Neural cell (in vitro differentiated cells): ENCODE data around the gene SHC1. TPM values are rescaled to one million over a fixed set of nuclear protein-coding genes. Genes with fewer than 3 reads are reported as not detected.
"Not testable (repeated sequence)": the region's sequence is repeated elsewhere in the genome, so short reads cannot be mapped to it uniquely, and the experiment has no call there.

ENCODE experiments used
- H2AFZ ChIP-seq: fragments of 200-600, 300-800 bp; sonication (generic), shearing (Covaris generic); 2 replicates; pipeline ENCODE4 v1.6.0; 2014; ENCODE audit warnings: low read depth, mild to moderate bottlenecking, antibody characterized with exemption, low read length, moderate library complexity
- H3F3A ChIP-seq: fragments of 200-600 bp; shearing (Covaris generic); 2 replicates; pipeline ENCODE4 v1.6.1; 2016; ENCODE audit warnings: mild to moderate bottlenecking, moderate library complexity, mixed read lengths, antibody characterized with exemption, low read length; ENCODE audit not compliant: insufficient read depth, poor library complexity, severe bottlenecking
- H3K27ac ChIP-seq: fragments of 200-600, 300-800 bp; sonication (generic), shearing (Covaris generic); 2 replicates; pipeline ENCODE4 v1.5.1; 2014; ENCODE audit warnings: mild to moderate bottlenecking, low read length, moderate library complexity
- H3K27me3 ChIP-seq: fragments of 300-800, 200-600 bp; sonication (generic), shearing (Covaris generic); 2 replicates; pipeline ENCODE4 v1.6.0; 2014; ENCODE audit warnings: mild to moderate bottlenecking, low read depth, low read length, moderate library complexity; ENCODE audit not compliant: insufficient read depth
- H3K36me3 ChIP-seq: fragments of 300-800, 200-600 bp; sonication (generic), shearing (Covaris generic); 2 replicates; pipeline ENCODE4 v1.5.1; 2014; ENCODE audit warnings: mild to moderate bottlenecking, antibody characterized with exemption, low read length, moderate library complexity; ENCODE audit not compliant: insufficient read depth
- H3K4me2 ChIP-seq: fragments of 300-800, 200-600 bp; sonication (generic), shearing (Covaris generic); 2 replicates; pipeline ENCODE4 v1.6.0; 2014; ENCODE audit warnings: mild to moderate bottlenecking, low read length
- H3K4me3 ChIP-seq: fragments of 300-800, 200-600 bp; sonication (generic), shearing (Covaris generic); 2 replicates; pipeline ENCODE4 v1.5.1; 2014; ENCODE audit warnings: mild to moderate bottlenecking, low read length, moderate library complexity
- H3K79me2 ChIP-seq: fragments of 200-600 bp; shearing (Covaris generic); replicated peaks from 2 replicates; pipeline ENCODE4 v1.6.0; 2014; ENCODE audit warnings: mild to moderate bottlenecking, low read length, moderate library complexity; ENCODE audit not compliant: insufficient read depth
- H3K9ac ChIP-seq: fragments of 300-800, 200-600 bp; sonication (generic), shearing (Covaris generic); 2 replicates; pipeline ENCODE4 v1.6.1; 2016; ENCODE audit warnings: mild to moderate bottlenecking, low read length, mixed read lengths
- H3K9me2 ChIP-seq: fragments of 200-600 bp; shearing (Covaris generic); 2 replicates; pipeline ENCODE4 v1.6.1; 2016; ENCODE audit warnings: mild to moderate bottlenecking, low read length, mixed read lengths; ENCODE audit not compliant: insufficient read depth
- H3K9me3 ChIP-seq: fragments of 200-600, 300-800 bp; sonication (generic), shearing (Covaris generic); 2 replicates; pipeline ENCODE4 v1.6.1; 2016; ENCODE audit warnings: mild to moderate bottlenecking, mixed run types, low read length, moderate library complexity, mixed read lengths
- H4K20me1 ChIP-seq: fragments of 200-600 bp; shearing (Covaris generic); 2 replicates; pipeline ENCODE4 v1.6.1; 2016; ENCODE audit warnings: mild to moderate bottlenecking, mixed run types; ENCODE audit not compliant: insufficient read depth
- CTCF ChIP-seq: fragments of 450-650 bp; IDR thresholded peaks from 2 replicates; pipeline ENCODE4 v1.5.1; 2014; ENCODE audit warnings: antibody characterized with exemption, mild to moderate bottlenecking, moderate library complexity; ENCODE audit not compliant: poor library complexity, severe bottlenecking
- EP300 ChIP-seq: fragments of 450-650 bp; conservative IDR thresholded peaks from 2 replicates; pipeline ENCODE4 v1.6.1; 2014; ENCODE audit warnings: antibody characterized with exemption, mild to moderate bottlenecking, moderate library complexity; ENCODE audit not compliant: poor library complexity, severe bottlenecking
- EZH2 ChIP-seq: fragments of 200-600, 300-800 bp; shearing (Covaris generic), sonication (generic); IDR thresholded peaks from 2 replicates; pipeline ENCODE4 v1.6.1; 2014; ENCODE audit warnings: antibody characterized with exemption, low read length, borderline replicate concordance, mild to moderate bottlenecking; ENCODE audit not compliant: insufficient read depth, poor library complexity, severe bottlenecking
- MXI1 ChIP-seq: fragments of 450-650 bp; conservative IDR thresholded peaks from 2 replicates; pipeline ENCODE4 v1.6.1; 2014; ENCODE audit warnings: antibody characterized with exemption, mild to moderate bottlenecking; ENCODE audit not compliant: poor library complexity, severe bottlenecking
- POLR2AphosphoS5 ChIP-seq: IDR thresholded peaks from 2 replicates; pipeline ENCODE4 v1.6.1; 2012
- RAD21 ChIP-seq: fragments of 450-650 bp; conservative IDR thresholded peaks from 2 replicates; pipeline ENCODE4 v1.6.1; 2014; ENCODE audit warnings: antibody characterized with exemption, mild to moderate bottlenecking, moderate library complexity
- REST ChIP-seq: IDR thresholded peaks from 2 replicates; pipeline ENCODE4 v1.6.1; 2012; ENCODE audit warnings: borderline replicate concordance
- SMC3 ChIP-seq: fragments of 450-650 bp; conservative IDR thresholded peaks from 2 replicates; pipeline ENCODE4 v1.6.1; 2014; ENCODE audit warnings: antibody characterized with exemption, mild to moderate bottlenecking, moderate library complexity; ENCODE audit not compliant: poor library complexity
- TAF1 ChIP-seq: IDR thresholded peaks from 2 replicates; pipeline ENCODE4 v1.6.1; 2012; ENCODE audit warnings: low read depth
- polyA plus RNA-seq: library from polyadenylated mRNA; depleted of rRNA; stranded (reverse); fragments of >200 nt; gene quantifications from 2 replicates; pipeline ENCODE4 v1.2.3, GENCODE V29; 2014

SHC1 gene
- polyA plus RNA-seq, 1 donor from 2014 or later: 9.5 TPM

- no peak overlapping the region for H2AFZ ChIP-seq
- H3K9me2 ChIP-seq: no peaks in the 10 kb centered on the region
- no peaks in the 10 kb centered on the region for H4K20me1 ChIP-seq
- no peak overlapping the region for H3K4me3 ChIP-seq
- no peak for TF ChIP-seq MXI1
- no peak for TF ChIP-seq REST
- no peak for TF ChIP-seq RAD21
- H3K27me3 ChIP-seq: no peaks in the 10 kb centered on the region
- H3K4me2 ChIP-seq: no peak overlapping the region
- no peak overlapping the region for H3K9ac ChIP-seq
- peaks cover 17% of the 10 kb centered on the region for H3K79me2 ChIP-seq
- no peaks in the 10 kb centered on the region for H3K36me3 ChIP-seq
- H3K27ac ChIP-seq: no peak overlapping the region
- no peaks in the 10 kb centered on the region for H3F3A ChIP-seq
- no peaks in the 10 kb centered on the region for H3K9me3 ChIP-seq
Observed at GRCh38 chr1:154987326-154987725, 16.8 kb upstream of the SHC1 start.

DNA sequence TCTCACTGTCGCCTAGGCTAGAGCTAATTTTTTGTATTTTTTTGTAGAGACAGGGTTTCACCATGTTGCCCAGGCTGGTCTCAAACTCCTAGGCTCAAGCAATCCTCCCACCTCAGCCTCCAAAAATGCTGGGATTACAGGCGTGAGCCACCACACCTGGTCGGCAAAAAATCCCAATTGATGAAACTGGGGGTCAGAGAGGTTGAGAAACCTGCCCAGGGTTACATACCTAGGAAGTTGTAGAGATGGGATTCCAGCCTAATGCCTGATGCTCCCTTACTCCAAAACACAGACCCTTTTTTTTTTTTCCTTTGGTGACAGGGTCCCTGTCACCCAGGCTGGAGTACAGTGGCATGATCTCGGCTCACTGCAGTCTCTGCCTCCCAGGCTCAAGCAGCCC lies 16.2 kb upstream of the SHC1 start:
- H3K27ac ChIP-seq, H3K27me3 ChIP-seq, H2AFZ ChIP-seq, H4K20me1 ChIP-seq, H3K36me3 ChIP-seq, H3K9me2 ChIP-seq, H3K9ac ChIP-seq, H3K9me3 ChIP-seq, H3K4me3 ChIP-seq, H3K4me2 ChIP-seq, H3F3A ChIP-seq: not testable (repeated sequence)
- peaks cover 17% of the 10 kb centered on the region for H3K79me2 ChIP-seq

DNA sequence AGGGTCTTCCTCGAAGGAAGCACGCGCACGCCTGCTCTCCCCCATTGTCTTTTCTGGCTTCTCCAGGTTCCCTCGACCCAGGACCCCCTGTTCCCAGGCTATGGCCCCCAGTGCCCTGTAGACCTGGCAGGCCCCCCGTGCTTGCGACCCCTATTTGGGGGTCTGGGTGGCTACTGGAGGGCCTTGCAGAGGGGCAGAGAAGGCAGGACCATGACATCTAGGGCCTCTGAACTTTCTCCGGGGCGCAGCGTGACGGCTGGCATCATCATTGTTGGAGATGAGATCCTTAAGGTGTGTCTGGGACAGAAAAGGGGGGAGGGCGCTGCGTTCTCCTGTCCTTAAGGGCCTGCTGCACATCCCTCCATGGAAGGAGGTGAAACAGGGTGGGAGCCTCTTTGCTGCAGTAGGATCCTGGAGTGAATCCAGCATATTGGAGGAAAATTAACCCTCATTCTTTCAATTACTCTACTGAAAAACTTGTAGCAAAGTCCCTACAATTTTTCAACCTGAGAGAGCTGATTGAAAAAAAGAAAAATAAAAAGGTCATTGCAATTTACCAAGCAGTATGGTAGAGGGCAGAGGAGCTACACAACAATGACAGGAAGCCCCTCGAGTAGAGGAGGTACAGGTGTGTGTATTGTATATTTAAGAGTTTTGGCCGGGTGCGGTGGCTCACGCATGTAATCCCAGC lies 13.4 kb upstream of the SHC1 start:
- Histone ChIP-seq H3K9me3 (no peaks in the 10 kb centered on the region), H3K4me2 (peak overlapping the region; percentile 85), H3K27me3 (no peaks in the 10 kb centered on the region), H2AFZ (peak overlapping the region; percentile 66), H3F3A (no peaks in the 10 kb centered on the region), H3K9ac (peak overlapping the region; percentile 86), H3K27ac (peak overlapping the region; percentile 92), H3K9me2 (no peaks in the 10 kb centered on the region), H3K79me2 (peaks cover 17% of the 10 kb centered on the region), H3K36me3 (no peaks in the 10 kb centered on the region), H3K4me3 (peak overlapping the region; percentile 94), H4K20me1 (no peaks in the 10 kb centered on the region)
- no peak for TF ChIP-seq EP300
- no peak for TF ChIP-seq REST
- no peak for TF ChIP-seq TAF1
- TF ChIP-seq RAD21: no peak
- no peak for TF ChIP-seq POLR2AphosphoS5
- TF ChIP-seq SMC3: no peak
- TF ChIP-seq EZH2: no peak
- TF ChIP-seq CTCF: peak; percentile 9
